ES-I3 (cell line): Measurements from ENCODE around the gene KCNJ2.
A peak's percentile ranks its signal among the peaks of the same experiment; 100 is the strongest.

Experiments
- H3K36me3 ChIP-seq: 2 replicates; pipeline ENCODE4 v1.6.1; 2013; ENCODE audit warnings: mild to moderate bottlenecking, low read length, control low read depth, moderate library complexity; ENCODE audit not compliant: insufficient read depth
- H3K4me1 ChIP-seq: 2 replicates; pipeline ENCODE4 v1.6.1; 2013; ENCODE audit warnings: mild to moderate bottlenecking, control low read depth, low read length; ENCODE audit not compliant: insufficient read depth
- H3K9ac ChIP-seq: 2 replicates; pipeline ENCODE4 v1.6.1; 2013; ENCODE audit warnings: low read depth, mild to moderate bottlenecking, low read length, moderate library complexity
- H3K9me3 ChIP-seq: 2 replicates; pipeline ENCODE4 v1.6.1; 2013; ENCODE audit warnings: mild to moderate bottlenecking, low read length, moderate library complexity; ENCODE audit not compliant: control insufficient read depth, insufficient read depth

KCNJ2 gene

DNA sequence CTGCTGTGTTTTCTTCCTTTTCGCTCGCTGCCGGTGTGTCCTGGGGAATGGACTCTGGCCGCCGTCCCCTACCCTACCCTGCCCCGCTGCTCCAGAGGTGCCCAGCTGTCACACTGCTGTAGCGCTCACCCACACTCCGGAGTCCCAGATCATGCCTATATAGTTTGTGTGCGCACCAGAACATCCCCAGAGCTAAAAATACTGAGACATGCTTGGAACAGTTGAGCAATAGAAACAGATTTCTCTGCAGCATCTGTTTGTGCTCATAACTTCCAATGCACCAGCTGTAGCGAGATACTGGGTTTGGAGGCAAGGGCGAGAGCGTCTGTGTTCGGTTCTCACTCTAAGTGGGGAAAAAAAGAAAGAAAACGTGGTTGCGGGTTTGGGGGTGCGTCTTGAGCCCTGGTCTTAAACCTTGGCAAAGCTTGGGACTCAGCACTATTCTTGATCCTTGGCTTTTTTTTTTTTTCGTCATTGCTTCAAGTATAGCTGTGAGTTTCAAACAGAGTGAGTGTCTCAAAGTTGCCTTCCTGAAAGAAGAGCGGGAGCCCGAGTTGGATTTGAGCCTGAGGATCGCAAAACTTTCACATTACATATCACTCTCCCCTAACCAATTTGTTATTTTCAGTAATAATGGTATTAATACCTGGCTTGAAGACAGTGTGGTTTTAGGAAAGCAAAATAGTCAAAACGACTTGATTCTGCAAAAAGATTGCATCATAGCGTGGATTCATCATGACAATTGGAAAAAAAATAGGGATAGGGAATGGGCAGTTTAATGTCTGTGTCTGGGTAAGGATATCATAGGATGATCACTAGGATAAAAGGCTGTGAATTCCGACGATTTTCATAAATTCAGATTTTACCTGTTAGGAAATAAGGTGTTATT lies 621 bp downstream of the KCNJ2 start:
- H3K9me3 ChIP-seq, result no peaks in the 10 kb centered on the region
- peaks cover 4% of the 10 kb centered on the region for H3K4me1 ChIP-seq
- H3K36me3 ChIP-seq, result no peaks in the 10 kb centered on the region
- peak overlapping the region; percentile 69; the same call in 1 of the 2 replicates for H3K9ac ChIP-seq

DNA sequence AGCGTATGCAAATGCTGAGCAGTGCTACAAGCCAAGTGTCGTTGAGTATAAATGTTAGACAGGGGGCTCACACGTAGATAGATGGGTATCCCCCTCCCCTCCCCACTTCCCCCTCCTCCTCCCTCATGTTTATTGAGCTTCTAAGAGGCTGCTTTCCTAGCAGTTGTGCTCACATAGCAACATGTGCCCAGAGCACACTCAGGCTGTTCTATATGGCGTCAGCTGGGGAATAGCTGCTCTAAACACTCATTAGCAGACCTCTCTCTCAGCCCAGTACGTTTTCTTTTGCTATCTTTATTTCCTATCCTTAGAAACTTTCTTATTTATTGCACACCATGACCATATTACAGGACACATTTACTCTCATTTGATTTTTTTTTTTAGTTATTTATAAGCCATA lies 1.8 kb downstream of the KCNJ2 start:
- H3K36me3 ChIP-seq, result peaks cover 2% of the 10 kb centered on the region; the same call in 1 of the 2 replicates
- peaks cover 4% of the 10 kb centered on the region for H3K4me1 ChIP-seq
- H3K9ac ChIP-seq, result peak overlapping the region; percentile 19; the same call in 1 of the 2 replicates
- no peaks in the 10 kb centered on the region for H3K9me3 ChIP-seq

DNA sequence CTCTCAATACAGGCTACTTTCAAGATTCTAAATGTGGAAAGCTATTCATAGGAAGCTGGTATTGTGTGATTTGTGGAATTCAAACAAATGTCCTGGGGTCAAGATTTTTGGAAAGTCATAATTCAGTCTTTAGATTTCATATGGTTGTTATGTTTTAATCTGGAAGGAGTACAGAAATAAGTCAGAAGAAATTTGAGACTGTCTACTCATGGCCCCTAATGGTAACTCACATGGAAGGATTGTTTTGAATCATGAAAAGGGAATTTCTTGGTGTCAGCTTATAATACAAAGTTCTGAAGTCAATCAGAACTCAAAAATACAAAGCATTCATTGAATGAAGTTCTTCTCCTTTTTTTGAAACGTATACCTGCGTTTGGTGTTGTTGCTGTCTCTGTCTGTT lies 3.1 kb downstream of the KCNJ2 start:
- H3K4me1 ChIP-seq, result peaks cover 4% of the 10 kb centered on the region
- H3K9ac ChIP-seq, result no peak overlapping the region

DNA sequence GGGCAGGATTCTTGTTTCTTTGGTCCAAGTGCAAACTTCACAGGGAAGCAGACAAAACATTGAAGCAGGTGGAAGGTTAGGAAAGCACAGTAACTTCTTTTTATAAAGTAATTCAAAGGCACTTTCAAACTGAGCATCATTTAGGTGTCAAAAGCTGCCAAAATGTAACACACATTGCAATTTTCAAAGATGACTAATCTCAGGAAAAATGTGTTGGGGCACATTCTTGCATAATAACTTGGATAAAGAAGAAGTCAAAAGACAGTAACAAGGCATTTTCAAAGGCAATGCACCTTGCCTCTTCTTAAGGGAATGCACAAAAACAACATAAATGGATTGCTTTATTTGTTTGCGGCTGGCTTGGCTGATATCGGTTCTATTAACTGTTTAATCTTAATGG lies 3.6 kb downstream of the KCNJ2 start:
- peaks cover 2% of the 10 kb centered on the region; the same call in 1 of the 2 replicates for H3K36me3 ChIP-seq
- H3K9ac ChIP-seq, result no peak overlapping the region
- peaks cover 4% of the 10 kb centered on the region for H3K4me1 ChIP-seq
- H3K9me3 ChIP-seq, result no peaks in the 10 kb centered on the region

More for the DNA sequence above, 3.1 kb downstream of the KCNJ2 start:
- H3K9me3 ChIP-seq, result no peaks in the 10 kb centered on the region
- peaks cover 2% of the 10 kb centered on the region; the same call in 1 of the 2 replicates for H3K36me3 ChIP-seq

DNA sequence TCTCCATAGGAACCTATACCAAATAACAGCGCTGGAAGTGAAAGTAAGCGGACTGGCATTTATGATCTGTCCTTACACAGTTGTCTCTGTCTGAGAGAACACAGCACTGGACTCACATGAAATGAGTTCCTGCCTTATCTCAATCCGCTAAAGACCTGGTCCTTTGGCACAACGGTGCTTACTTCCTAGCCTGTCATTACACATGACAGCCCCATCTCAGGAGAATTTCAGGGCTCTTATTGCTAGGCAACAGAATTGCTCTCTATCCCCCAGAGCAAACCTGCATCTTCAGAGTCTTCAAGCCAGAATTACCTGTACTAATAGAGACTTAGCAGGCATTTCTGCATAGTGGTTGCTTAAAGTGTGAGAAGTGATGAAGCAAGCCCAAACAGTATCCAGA lies 4.3 kb downstream of the KCNJ2 start:
- Histone ChIP-seq H3K4me1 (peaks cover 4% of the 10 kb centered on the region; the same call in 1 of the 2 replicates), H3K9ac (no peak overlapping the region), H3K9me3 (no peaks in the 10 kb centered on the region), H3K36me3 (peaks cover 2% of the 10 kb centered on the region; the same call in 1 of the 2 replicates)

DNA sequence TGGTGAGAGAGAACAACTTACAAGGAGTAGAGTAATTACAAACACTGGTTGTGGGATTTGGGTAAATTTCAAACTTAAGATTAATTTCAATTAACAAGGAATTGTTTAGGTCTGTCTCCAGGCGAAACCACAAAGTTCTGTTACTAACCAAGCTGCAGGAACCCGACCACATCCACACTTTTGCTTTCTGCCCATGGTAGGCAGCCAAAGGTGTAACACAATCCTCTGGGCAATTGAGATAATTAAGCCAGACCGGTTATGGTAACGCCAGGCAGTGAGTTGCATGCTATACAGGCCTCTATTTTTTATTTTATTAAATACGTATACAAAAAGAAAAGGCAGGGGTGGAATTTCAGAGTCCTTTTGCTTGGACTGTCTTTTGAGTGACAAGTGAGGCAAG lies 12.0 kb downstream of the KCNJ2 start:
- Histone ChIP-seq H3K4me1 (no peaks in the 10 kb centered on the region), H3K36me3 (no peaks in the 10 kb centered on the region), H3K9me3 (no peaks in the 10 kb centered on the region), H3K9ac (no peak overlapping the region)

DNA sequence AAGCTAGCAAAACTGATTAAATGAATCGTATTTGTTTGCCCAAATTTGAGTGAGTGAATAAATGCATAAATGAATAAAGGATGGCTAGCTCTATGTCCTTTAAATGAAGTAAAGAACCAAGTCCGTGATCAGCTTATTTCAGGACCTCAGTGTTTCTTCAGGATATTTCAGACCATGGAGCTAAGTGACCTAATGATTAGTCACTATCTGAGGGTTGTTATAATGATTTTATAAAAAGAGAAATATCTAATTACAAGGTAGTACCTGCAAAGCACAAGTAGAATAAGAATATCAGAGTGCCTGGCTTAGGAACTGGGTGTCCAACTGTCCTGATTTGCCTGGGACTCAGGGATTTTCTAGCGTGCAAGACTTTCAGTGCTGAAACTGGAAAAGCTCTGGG lies 12.5 kb downstream of the KCNJ2 start:
- H3K9ac ChIP-seq, result no peak overlapping the region
- H3K9me3 ChIP-seq, result no peaks in the 10 kb centered on the region
- no peaks in the 10 kb centered on the region for H3K4me1 ChIP-seq
- H3K36me3 ChIP-seq, result no peaks in the 10 kb centered on the region

DNA sequence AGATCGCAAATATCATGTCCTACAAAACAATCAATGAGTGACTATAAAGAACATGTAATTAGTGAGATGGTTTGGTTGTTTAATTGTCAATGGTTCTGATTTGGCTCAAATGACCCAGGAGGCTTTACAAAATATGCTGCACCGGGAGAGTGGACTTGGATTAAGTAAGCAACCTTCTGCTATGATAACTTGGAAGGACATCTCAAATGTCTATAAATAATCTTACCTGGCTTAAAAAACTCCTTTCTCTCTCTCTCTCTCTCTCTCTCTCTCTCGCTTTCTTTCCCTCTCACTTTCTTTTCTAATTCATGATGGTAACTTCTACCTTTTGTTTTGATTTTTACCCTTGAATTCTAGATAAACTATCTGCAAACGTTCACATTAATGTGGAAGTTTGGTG lies 14.2 kb downstream of the KCNJ2 start:
- no peaks in the 10 kb centered on the region for H3K36me3 ChIP-seq
- H3K9ac ChIP-seq, result no peak overlapping the region
- no peaks in the 10 kb centered on the region for H3K9me3 ChIP-seq
- H3K4me1 ChIP-seq, result no peaks in the 10 kb centered on the region

DNA sequence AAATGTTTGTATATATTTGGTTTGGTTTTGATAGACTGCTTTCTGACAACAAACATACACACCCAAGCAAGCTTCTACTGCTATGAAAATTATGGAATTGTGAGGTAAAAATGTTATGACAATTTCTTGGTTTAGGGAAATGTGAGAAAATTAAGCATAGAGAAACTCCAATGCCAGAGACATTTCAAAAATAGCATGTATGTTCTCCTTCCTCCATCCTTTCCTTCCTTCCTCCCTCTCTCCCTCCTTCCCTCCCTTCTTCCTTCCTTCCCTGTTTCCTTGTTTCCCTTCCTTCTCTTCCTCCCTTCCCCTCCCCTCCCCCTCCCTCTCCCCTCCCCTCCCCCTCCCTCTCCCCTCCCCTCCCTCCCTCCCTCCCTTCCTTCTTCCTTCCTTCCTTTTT lies 14.9 kb downstream of the KCNJ2 start:
- Histone ChIP-seq H3K4me1 (no peaks in the 10 kb centered on the region), H3K9me3 (no peaks in the 10 kb centered on the region), H3K36me3 (no peaks in the 10 kb centered on the region), H3K9ac (no peak overlapping the region)

DNA sequence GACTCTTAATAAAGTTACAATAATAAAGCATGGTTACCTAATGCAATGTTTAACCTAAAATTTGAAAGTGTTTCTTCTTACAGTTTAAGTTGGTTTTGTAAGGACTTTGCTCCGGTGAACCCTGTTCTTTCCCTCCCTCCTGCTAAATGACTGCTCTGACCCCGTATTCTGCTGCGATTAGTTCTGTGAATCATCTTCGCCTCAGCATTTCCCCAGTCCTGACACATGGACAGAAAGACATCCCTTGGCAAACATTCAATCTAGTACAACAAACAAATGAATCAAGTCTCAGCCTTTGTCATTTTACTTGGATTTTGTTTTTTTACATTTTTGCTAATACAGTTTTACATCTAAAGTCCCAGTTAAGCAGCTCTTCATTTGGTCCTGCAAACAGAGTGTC lies 15.4 kb downstream of the KCNJ2 start:
- no peak overlapping the region for H3K9ac ChIP-seq
- H3K36me3 ChIP-seq, result no peaks in the 10 kb centered on the region
- no peaks in the 10 kb centered on the region for H3K9me3 ChIP-seq

DNA sequence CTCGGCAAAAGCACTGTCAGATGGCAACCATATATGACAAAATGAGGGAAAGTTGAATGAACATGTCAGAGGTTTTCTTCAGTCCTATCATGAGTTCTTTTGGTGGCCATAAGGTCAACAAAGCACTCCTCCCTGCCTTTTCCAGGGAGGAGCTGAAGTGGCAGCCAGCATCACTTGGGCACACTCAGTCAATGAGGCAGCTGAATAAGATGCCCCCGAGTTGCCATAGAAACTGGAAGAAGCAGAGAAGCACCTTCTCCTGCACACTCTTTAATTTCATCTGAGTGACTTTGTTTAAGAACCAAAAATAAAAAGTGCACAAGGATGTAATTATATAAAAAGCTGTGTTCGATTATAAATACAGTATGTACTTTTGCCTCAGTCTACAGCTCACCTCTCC lies 16.0 kb downstream of the KCNJ2 start:
- Histone ChIP-seq H3K4me1 (no peaks in the 10 kb centered on the region), H3K9me3 (no peaks in the 10 kb centered on the region), H3K36me3 (no peaks in the 10 kb centered on the region), H3K9ac (no peak overlapping the region)

More for the DNA sequence above, 15.4 kb downstream of the KCNJ2 start:
- H3K4me1 ChIP-seq, result no peaks in the 10 kb centered on the region

DNA sequence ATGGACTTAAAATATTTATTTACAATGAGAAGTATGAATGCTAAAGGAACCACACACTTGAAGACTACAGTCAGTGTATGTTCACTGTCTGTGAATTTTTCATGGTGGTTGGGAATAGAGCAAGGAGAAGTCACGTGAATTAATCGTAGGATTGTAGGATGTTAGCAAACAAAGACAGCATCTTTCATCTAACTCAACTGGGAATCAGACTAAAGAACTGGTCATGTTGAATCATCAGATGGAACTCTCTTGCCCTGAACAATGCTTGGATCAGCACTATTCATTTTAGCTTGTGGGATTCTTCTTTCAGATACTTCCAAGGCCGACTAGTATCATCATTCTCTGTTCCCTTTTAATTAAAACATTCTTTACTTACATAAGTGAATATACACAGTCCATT lies 18.1 kb downstream of the KCNJ2 start:
- Histone ChIP-seq H3K4me1 (0 out of 2 replicates have a peak, but pooled peaks cover 4% of the 10 kb centered on the region), H3K9ac (no peak overlapping the region), H3K36me3 (no peaks in the 10 kb centered on the region), H3K9me3 (no peaks in the 10 kb centered on the region)

DNA sequence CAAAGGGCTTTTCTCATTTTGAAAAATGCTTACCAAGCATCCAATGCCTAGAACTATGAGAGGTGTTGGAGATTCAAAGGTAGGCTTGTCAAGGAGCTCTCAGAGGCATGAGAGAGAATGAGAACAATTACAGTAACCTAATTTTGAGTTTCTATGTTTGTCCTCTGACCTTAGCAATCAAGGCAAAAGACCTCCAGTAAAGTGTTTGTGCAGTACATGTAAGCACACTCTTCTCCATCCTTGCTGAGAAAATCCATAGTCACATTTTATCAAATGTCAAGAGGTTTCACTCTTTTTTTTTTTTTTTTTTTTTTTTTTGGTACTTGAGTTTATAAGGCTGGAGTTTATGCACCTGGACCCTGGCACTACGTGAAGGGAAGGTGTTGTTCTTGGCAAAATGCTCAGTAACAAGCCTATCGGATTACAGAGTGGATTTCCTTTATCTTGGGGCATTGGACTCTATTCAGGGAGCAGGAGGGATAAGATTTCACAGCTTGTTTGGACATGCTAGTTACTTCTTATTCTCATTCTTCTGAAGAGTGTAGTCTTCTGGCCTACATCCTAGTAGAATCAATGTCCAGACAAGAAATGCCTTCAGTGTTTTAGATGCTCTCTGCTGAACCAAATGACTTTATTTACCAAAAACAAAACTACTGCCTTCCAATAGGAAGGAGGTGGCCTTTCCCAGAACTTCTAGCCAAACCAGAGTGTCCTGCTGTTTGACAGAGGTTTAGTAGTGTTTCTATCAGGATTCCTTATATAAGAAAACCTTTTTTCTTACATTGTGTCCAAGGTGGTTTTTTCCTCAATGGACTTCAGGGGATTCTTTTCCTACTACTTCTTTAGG lies 21.9 kb downstream of the KCNJ2 start:
- Histone ChIP-seq H3K36me3 (no peaks in the 10 kb centered on the region), H3K4me1 (0 out of 2 replicates have a peak, but pooled peaks cover 4% of the 10 kb centered on the region), H3K9me3 (no peaks in the 10 kb centered on the region), H3K9ac (no peak overlapping the region)

DNA sequence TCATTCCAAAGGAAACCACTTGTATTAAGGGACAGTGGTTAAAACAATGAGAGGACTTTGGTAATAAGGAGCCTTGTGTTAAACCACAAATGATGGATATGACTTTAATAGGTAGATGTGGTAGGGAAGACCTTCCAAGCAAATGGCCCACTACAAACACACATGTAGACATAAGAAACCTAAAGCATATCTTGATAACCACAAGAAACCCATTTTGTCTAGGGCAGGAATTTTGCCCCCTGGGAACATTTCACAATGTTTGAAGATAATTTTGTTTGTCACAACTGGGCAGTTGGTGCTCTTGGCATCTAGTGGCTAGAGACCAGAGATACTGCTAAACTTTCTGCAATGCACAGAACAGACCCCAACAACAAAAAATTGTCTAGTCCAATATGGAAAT lies 25.8 kb downstream of the KCNJ2 start:
- no peak overlapping the region for H3K9ac ChIP-seq
- H3K4me1 ChIP-seq, result 0 out of 2 replicates have a peak, but pooled peaks cover 4% of the 10 kb centered on the region
- H3K36me3 ChIP-seq, result no peaks in the 10 kb centered on the region
- no peaks in the 10 kb centered on the region for H3K9me3 ChIP-seq
